Colonic mucosa (tissue), 4 donors: ENCODE results near the gene C2CD4A. TPM values are rescaled to one million over a fixed set of nuclear protein-coding genes. Genes with fewer than 3 reads are reported as not detected.

Source experiments
- DNase-seq: peaks from one replicate; pipeline ENCODE4 v3.0.0-alpha.2; 2020
- H3K27ac ChIP-seq: fragments of 200-600 bp; one replicate; pipeline ENCODE4 v1.8.0; 2021
- H3K27me3 ChIP-seq: fragments of 200-600 bp; one replicate; pipeline ENCODE4 v1.8.0; 2021
- H3K36me3 ChIP-seq: fragments of 200-600 bp; one replicate; pipeline ENCODE4 v1.8.0; 2021
- H3K4me1 ChIP-seq: fragments of 200-600 bp; one replicate; pipeline ENCODE4 v1.8.0; 2021; ENCODE audit warnings: mild to moderate bottlenecking
- H3K4me3 ChIP-seq: fragments of 200-600 bp; one replicate; pipeline ENCODE4 v1.8.0; 2021
- H3K9ac ChIP-seq, 2 donors: one replicate each; pipeline ENCODE4 v1.7.0; 2013; ENCODE audit warnings: control low read depth in 2 of 2, low read depth in 2 of 2, low read length in 2 of 2
- H3K9me3 ChIP-seq: fragments of 200-600 bp; one replicate; pipeline ENCODE4 v1.8.0; 2021
- intact Hi-C: fragments of 100-400 bp; cut with DNase I; formaldehyde crosslinking; loops from one replicate; pipeline ENCODE4 v1.14.1; 2022
- total RNA-seq, 2 donors: library from RNA; stranded (reverse); fragmentation: NEBNext Ultra II Directional in 1 of 2; extraction: Animal tissue kit (Norgen Biotek cat#: 25700) in 1 of 2; gene quantifications; one replicate each; pipeline ENCODE4 v1.2.1, GENCODE V29; 2021
- TF ChIP-seq, protein P1 (sequence below): fragments of 200-600 bp; IDR thresholded peaks from one replicate; pipeline ENCODE4 v1.8.0; 2022; ENCODE audit warnings: antibody characterized with exemption, mild to moderate bottlenecking
- donor health status: healthy.
- donor health status: DM: no; HTN: no; CAD: no.
- donor health status: DM: no; HTN: no; CAD: no.

Gene C2CD4A
- total RNA-seq, 2 donors from 2014 or later, result 2.4 to 3.7 TPM

DNA sequence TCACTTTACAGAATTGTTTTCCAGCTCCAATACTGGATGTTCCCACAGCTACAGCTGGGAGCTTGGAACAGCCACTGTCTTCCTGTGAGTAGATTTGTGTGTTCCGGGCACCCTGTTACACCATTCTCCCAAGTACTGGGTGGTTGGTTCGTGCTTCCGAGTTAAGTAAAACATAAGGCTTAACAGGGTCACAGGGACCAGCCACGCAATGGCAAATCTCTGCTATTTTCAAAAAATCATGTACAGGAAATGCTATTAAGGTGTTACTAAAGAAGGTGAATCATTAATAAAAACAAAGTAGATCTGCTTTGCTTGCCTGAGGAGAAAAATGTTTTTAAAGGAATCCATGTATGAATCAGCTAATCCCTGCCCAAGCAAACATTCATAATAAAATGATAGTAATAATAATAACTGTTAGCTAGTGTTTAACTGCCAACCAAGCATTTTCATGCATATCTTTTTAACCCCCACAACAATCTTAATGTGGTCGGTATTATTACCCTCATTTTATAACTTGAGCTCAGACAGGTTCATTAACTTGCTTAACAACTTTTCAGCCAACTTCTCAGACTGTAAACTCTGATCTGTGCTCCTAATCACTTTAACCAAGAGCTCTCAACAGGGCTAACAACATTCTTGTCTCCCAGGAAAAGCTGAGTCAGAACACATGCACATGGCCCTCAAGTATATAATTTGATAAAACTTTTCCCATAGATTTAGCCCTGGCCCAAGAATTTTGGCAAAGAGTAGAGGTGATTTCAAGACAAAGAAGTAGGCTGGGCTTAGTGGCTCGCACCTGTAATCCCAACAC is 2.7 kb upstream of the C2CD4A start:
- H3K4me1 ChIP-seq, result peaks cover 4% of the 10 kb centered on the region
- H3K9me3 ChIP-seq, result no peaks in the 10 kb centered on the region
- no peak overlapping the region for H3K4me3 ChIP-seq
- H3K27me3 ChIP-seq, result no peaks in the 10 kb centered on the region
- intact Hi-C loops, result no loop called here
- no peak for DNase-seq
- no peak overlapping the region for H3K9ac ChIP-seq
- H3K36me3 ChIP-seq, result no peaks in the 10 kb centered on the region
- TF ChIP-seq, protein P1, sequence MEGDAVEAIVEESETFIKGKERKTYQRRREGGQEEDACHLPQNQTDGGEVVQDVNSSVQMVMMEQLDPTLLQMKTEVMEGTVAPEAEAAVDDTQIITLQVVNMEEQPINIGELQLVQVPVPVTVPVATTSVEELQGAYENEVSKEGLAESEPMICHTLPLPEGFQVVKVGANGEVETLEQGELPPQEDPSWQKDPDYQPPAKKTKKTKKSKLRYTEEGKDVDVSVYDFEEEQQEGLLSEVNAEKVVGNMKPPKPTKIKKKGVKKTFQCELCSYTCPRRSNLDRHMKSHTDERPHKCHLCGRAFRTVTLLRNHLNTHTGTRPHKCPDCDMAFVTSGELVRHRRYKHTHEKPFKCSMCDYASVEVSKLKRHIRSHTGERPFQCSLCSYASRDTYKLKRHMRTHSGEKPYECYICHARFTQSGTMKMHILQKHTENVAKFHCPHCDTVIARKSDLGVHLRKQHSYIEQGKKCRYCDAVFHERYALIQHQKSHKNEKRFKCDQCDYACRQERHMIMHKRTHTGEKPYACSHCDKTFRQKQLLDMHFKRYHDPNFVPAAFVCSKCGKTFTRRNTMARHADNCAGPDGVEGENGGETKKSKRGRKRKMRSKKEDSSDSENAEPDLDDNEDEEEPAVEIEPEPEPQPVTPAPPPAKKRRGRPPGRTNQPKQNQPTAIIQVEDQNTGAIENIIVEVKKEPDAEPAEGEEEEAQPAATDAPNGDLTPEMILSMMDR, result no peak
- H3K27ac ChIP-seq, result no peak overlapping the region

DNA sequence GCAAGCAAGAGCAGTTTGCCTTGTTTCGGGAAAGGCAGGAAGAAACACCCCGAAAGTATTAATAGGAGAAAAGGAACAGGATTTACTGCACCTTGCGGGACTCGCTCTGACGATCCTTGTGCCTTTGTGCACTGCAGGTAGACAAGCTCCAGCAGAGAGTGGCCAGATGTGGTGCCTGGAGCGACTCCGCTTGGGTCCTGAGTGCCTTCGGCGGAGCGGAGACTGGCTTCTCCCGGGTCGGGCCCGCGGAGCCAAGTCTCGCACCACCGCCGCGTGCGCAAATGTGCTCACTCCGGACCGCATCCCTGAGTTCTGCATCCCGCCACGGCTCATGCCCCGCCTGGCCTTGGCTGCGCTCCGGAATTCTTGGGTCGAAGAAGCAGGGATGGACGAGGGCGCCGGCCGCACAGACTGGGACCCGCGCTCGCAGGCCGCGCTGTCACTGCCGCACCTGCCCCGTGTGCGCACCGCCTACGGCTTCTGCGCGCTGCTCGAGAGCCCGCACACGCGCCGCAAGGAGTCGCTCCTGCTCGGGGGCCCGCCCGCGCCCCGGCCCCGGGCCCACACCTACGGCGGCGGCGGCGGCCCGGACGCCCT is 769 bp downstream of the C2CD4A start:
- peak; percentile 49 for DNase-seq
- no peaks in the 10 kb centered on the region for H3K36me3 ChIP-seq
- H3K4me3 ChIP-seq, result peak overlapping the region; percentile 62
- H3K27me3 ChIP-seq, result no peaks in the 10 kb centered on the region
- TF ChIP-seq, protein P1, result no peak
- intact Hi-C loops, result no loop called here
- H3K9ac ChIP-seq, result peak overlapping the region; percentile 47 to 61
- H3K4me1 ChIP-seq, result peaks cover 7% of the 10 kb centered on the region
- peak overlapping the region; percentile 18 for H3K27ac ChIP-seq
- no peaks in the 10 kb centered on the region for H3K9me3 ChIP-seq

DNA sequence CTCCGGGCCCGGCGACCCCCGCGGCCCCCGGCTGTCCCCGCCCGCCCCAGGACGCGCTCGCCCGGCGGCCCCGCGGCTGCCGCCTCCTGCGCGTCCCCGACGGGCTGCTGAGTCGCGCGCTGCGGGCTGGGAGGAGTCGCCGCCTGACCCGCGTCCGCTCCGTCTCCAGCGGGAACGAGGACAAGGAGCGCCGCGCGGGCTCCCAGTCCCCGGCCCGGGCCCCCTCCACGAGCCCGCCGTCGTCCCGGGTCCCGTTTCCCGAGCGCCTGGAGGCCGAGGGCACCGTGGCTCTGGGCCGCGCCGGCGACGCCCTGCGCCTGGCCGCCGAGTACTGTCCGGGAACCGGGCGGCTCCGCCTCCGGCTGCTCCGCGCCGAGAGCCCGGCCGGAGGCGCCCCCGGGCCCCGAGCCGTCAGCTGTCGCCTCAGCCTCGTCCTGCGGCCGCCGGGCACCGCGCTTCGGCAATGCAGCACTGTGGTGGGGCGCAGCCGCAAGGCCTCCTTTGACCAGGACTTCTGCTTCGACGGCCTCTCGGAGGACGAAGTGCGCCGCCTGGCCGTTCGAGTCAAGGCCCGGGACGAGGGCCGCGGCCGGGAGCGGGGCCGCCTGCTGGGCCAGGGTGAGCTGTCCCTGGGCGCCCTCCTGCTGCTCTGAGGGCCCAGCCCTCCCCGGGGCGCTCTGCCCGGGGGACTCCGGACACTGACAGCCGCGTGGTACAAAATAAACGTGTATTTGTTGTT is 1.5 kb downstream of the C2CD4A start:
- DNase-seq, result peak; percentile 60
- Histone ChIP-seq H3K27me3 (no peaks in the 10 kb centered on the region), H3K4me1 (peaks cover 7% of the 10 kb centered on the region), H3K9me3 (no peaks in the 10 kb centered on the region), H3K36me3 (no peaks in the 10 kb centered on the region), H3K4me3 (peak overlapping the region; percentile 62), H3K27ac (peak overlapping the region; percentile 61), H3K9ac (peak overlapping the region; percentile 29 to 68)
- TF ChIP-seq, protein P1, result no peak
- intact Hi-C loops, result no loop called here

GRCh38 chr15:62068810-62069167 is 2.0 kb downstream of the C2CD4A start:
- Histone ChIP-seq H3K27ac (peak overlapping the region; percentile 61), H3K4me3 (peak overlapping the region; percentile 62), H3K9me3 (no peaks in the 10 kb centered on the region), H3K36me3 (no peaks in the 10 kb centered on the region), H3K27me3 (no peaks in the 10 kb centered on the region), H3K4me1 (peaks cover 7% of the 10 kb centered on the region), H3K9ac (peak overlapping the region in 1 of 2 donors; percentile 29)
- no peak for DNase-seq
- TF ChIP-seq, protein P1, result no peak
- intact Hi-C loops, result no loop called here

DNA sequence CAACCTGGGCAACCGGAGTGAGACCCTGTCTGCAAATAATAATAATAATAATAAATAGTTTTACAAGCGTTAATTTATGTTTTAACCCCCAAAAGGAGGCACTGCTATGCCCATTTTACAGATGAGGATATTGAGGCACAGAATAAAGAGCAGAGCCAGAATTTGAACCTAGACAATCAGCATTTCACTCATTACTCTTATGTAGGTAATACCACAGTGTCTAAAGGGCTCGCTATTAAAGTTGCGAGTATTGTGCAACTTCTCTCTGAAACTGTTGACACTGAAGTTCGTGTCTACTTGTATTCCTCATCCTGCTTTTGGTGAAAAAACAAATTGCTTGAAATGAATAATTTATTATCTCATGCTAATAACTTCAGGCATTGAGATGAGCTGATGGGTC is 2.8 kb downstream of the C2CD4A start:
- TF ChIP-seq, protein P1, result no peak

More for the DNA sequence above, 2.8 kb downstream of the C2CD4A start:
- no peak overlapping the region for H3K9ac ChIP-seq
- H3K36me3 ChIP-seq, result no peaks in the 10 kb centered on the region
- peaks cover 7% of the 10 kb centered on the region for H3K4me1 ChIP-seq
- H3K27ac ChIP-seq, result no peak overlapping the region
- H3K27me3 ChIP-seq, result no peaks in the 10 kb centered on the region
- no peak overlapping the region for H3K4me3 ChIP-seq
- no peak for DNase-seq
- intact Hi-C loops, result no loop called here
- H3K9me3 ChIP-seq, result no peaks in the 10 kb centered on the region
